Measurements from ENCODE around the gene NXT1. TPM values are rescaled to one million over a fixed set of nuclear protein-coding genes. Genes with fewer than 3 reads are reported as not detected.

Gene NXT1
- total RNA-seq, 4 donors from 2014 or later = 21.3 to 42.0 (median 26.5) TPM

GRCh38 chr20:23315099-23315498, 35.5 kb upstream of the NXT1 start:
- peak; percentile 90 for ATAC-seq
- H3K9me3 ChIP-seq = no peaks in the 10 kb centered on the region

GRCh38 chr20:23316626-23317025, 34.0 kb upstream of the NXT1 start:
- 95 to 100% methylated on average over 1 to 2 of the region's 3 CpGs for WGBS, 2 donors (ENCODE audit: low coverage in 1 of 2)
- Histone ChIP-seq H3K4me1 (peaks cover 0 to 27% (median 4%) of the 10 kb centered on the region in 3 donors), H3K4me3 (no peak overlapping the region), H3K36me3 (no peaks in the 10 kb centered on the region), H3K27me3 (no peaks in the 10 kb centered on the region), H3K27ac (peak overlapping the region in 1 of 4 donors; percentile 46), H3K9me3 (peaks cover 0 to 12% (median 0%) of the 10 kb centered on the region in 3 donors)
- ATAC-seq = no peak
- TF ChIP-seq POLR2A (IDR thresholded peaks at IDR 0.05) (no peak), CTCF (IDR thresholded peaks at IDR 0.05) (no peak), POLR2AphosphoS5 (IDR thresholded peaks at IDR 0.05) (no peak), EP300 (IDR thresholded peaks at IDR 0.05) (no peak)

More at GRCh38 chr20:23315099-23315498, 35.5 kb upstream of the NXT1 start:
- H3K36me3 ChIP-seq = no peaks in the 10 kb centered on the region
- no peak overlapping the region for H3K4me3 ChIP-seq
- H3K4me1 ChIP-seq = peaks cover 0 to 27% (median 4%) of the 10 kb centered on the region in 3 donors
- WGBS, 2 donors (ENCODE audit: low coverage in 1 of 2) = 52 to 57% methylated on average over 3 to 7 of the region's 9 CpGs
- H3K27me3 ChIP-seq = no peaks in the 10 kb centered on the region
- peak overlapping the region in 3 of 4 donors; percentile 74 to 78 (median 74) for H3K27ac ChIP-seq
- no peak for TF ChIP-seq CTCF (IDR thresholded peaks at IDR 0.05)
- peak; percentile 27 for TF ChIP-seq POLR2AphosphoS5 (IDR thresholded peaks at IDR 0.05)

GRCh38 chr20:23317081-23317480, 33.5 kb upstream of the NXT1 start:
- H3K4me1 ChIP-seq = peaks cover 0 to 27% (median 4%) of the 10 kb centered on the region in 3 donors
- H3K4me3 ChIP-seq = no peak overlapping the region
- no peak for TF ChIP-seq CTCF (IDR thresholded peaks at IDR 0.05)
- no peak for TF ChIP-seq EP300 (IDR thresholded peaks at IDR 0.05)
- no peak for TF ChIP-seq POLR2AphosphoS5 (IDR thresholded peaks at IDR 0.05)
- TF ChIP-seq POLR2A (IDR thresholded peaks at IDR 0.05) = no peak
- no peaks in the 10 kb centered on the region for H3K27me3 ChIP-seq
- ATAC-seq = no peak
- WGBS, 2 donors (ENCODE audit: low coverage in 1 of 2) = 79 to 100% methylated on average over 1 to 5 of the region's 5 CpGs
- no peak overlapping the region for H3K27ac ChIP-seq
- no peaks in the 10 kb centered on the region for H3K36me3 ChIP-seq
- peaks cover 0 to 12% (median 0%) of the 10 kb centered on the region in 3 donors for H3K9me3 ChIP-seq

- Histone ChIP-seq H3K36me3 (no peaks in the 10 kb centered on the region), H3K4me3 (no peak overlapping the region), H3K27ac (no peak overlapping the region), H3K9me3 (peaks cover 0 to 12% (median 0%) of the 10 kb centered on the region in 3 donors), H3K4me1 (peaks cover 0 to 21% (median 4%) of the 10 kb centered on the region in 3 donors), H3K27me3 (no peaks in the 10 kb centered on the region)
- 73 to 74% methylated on average over 2 of the region's 5 CpGs for WGBS, 2 donors (ENCODE audit: low coverage in 1 of 2)
- no peak for TF ChIP-seq POLR2AphosphoS5 (IDR thresholded peaks at IDR 0.05)
- no peak for TF ChIP-seq POLR2A (IDR thresholded peaks at IDR 0.05)
- no peak for TF ChIP-seq CTCF (IDR thresholded peaks at IDR 0.05)
- TF ChIP-seq EP300 (IDR thresholded peaks at IDR 0.05) = no peak
- no peak for ATAC-seq
These were observed 32.2 kb upstream of the NXT1 start for GRCh38 chr20:23318347-23318746.

- no peaks in the 10 kb centered on the region for H3K36me3 ChIP-seq
- no peaks in the 10 kb centered on the region for H3K27me3 ChIP-seq
- ATAC-seq = no peak
- H3K4me3 ChIP-seq = no peak overlapping the region
- TF ChIP-seq POLR2A (IDR thresholded peaks at IDR 0.05) = no peak
- peak in 1 of 4 experiments; percentile 25 for TF ChIP-seq CTCF (IDR thresholded peaks at IDR 0.05)
- TF ChIP-seq EP300 (IDR thresholded peaks at IDR 0.05) = no peak
- no peak overlapping the region for H3K27ac ChIP-seq
- peaks cover 0 to 9% (median 0%) of the 10 kb centered on the region in 3 donors for H3K4me1 ChIP-seq
- H3K9me3 ChIP-seq = peaks cover 0 to 12% (median 0%) of the 10 kb centered on the region in 3 donors
- 89 to 100% methylated on average over 1 to 3 of the region's 8 CpGs for WGBS, 2 donors (ENCODE audit: low coverage in 1 of 2)
These were observed 30.3 kb upstream of the NXT1 start for GRCh38 chr20:23320317-23320716.

All from gastroesophageal sphincter (tissue), 4 donors.